ENCODE measurements around the gene MFSD1.

The MFSD1 gene

GRCh38 chr3:158809642-158810041, 7.8 kb downstream of the MFSD1 start:
- TF ChIP-seq, protein P1, sequence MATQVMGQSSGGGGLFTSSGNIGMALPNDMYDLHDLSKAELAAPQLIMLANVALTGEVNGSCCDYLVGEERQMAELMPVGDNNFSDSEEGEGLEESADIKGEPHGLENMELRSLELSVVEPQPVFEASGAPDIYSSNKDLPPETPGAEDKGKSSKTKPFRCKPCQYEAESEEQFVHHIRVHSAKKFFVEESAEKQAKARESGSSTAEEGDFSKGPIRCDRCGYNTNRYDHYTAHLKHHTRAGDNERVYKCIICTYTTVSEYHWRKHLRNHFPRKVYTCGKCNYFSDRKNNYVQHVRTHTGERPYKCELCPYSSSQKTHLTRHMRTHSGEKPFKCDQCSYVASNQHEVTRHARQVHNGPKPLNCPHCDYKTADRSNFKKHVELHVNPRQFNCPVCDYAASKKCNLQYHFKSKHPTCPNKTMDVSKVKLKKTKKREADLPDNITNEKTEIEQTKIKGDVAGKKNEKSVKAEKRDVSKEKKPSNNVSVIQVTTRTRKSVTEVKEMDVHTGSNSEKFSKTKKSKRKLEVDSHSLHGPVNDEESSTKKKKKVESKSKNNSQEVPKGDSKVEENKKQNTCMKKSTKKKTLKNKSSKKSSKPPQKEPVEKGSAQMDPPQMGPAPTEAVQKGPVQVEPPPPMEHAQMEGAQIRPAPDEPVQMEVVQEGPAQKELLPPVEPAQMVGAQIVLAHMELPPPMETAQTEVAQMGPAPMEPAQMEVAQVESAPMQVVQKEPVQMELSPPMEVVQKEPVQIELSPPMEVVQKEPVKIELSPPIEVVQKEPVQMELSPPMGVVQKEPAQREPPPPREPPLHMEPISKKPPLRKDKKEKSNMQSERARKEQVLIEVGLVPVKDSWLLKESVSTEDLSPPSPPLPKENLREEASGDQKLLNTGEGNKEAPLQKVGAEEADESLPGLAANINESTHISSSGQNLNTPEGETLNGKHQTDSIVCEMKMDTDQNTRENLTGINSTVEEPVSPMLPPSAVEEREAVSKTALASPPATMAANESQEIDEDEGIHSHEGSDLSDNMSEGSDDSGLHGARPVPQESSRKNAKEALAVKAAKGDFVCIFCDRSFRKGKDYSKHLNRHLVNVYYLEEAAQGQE (IDR thresholded peaks at IDR 0.05; ENCODE audit: insufficient read depth in 1 of 2, low read depth in 2 of 2, low read length in 2 of 2), result no peak
- no peak for TF ChIP-seq SIN3A (IDR thresholded peaks at IDR 0.05; ENCODE audit: borderline replicate concordance, insufficient read depth, low read length)
- no peak for TF ChIP-seq FOXP2 (optimal IDR thresholded peaks at IDR 0.05; ENCODE audit: borderline replicate concordance, extremely low read depth, extremely low read length, insufficient read depth)
- TF ChIP-seq TAF1 (IDR thresholded peaks at IDR 0.05; ENCODE audit: borderline replicate concordance, insufficient read depth, low read length), result no peak
- no peak for TF ChIP-seq POLR2AphosphoS5 (IDR thresholded peaks at IDR 0.05; ENCODE audit: low read depth, low read length)

- TF ChIP-seq SIN3A (IDR thresholded peaks at IDR 0.05; ENCODE audit: borderline replicate concordance, insufficient read depth, low read length) (no peak), POLR2AphosphoS5 (IDR thresholded peaks at IDR 0.05; ENCODE audit: low read depth, low read length) (no peak), TAF1 (IDR thresholded peaks at IDR 0.05; ENCODE audit: borderline replicate concordance, insufficient read depth, low read length) (no peak), FOXP2 (optimal IDR thresholded peaks at IDR 0.05; ENCODE audit: borderline replicate concordance, extremely low read depth, extremely low read length, insufficient read depth) (no peak)
- TF ChIP-seq, protein P1 (IDR thresholded peaks at IDR 0.05; ENCODE audit: insufficient read depth in 1 of 2, low read depth in 2 of 2, low read length in 2 of 2), result no peak
These were observed 9.2 kb downstream of the MFSD1 start for GRCh38 chr3:158810823-158811724.

DNA sequence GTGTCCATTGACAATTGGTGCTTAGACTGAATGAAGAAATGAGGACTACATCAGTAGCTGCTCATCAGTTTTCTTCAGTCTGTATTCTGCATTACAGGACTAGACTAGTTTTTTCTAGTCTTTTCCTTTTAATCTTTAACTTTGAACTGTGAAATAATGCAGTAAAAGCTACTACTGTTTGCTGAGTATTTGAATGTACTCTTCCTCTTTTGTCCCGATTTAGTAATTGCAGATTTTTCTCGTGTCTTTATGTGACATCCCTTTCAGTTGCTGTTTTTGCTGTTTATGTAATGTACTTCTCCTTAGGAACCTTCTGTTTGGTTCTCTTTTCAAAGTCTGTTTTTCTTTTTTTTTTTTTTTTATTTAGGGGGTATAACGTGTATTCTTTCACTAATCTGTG, 17.4 kb downstream of the MFSD1 start:
- TF ChIP-seq SIN3A (IDR thresholded peaks at IDR 0.05; ENCODE audit: borderline replicate concordance, insufficient read depth, low read length) (no peak), TAF1 (IDR thresholded peaks at IDR 0.05; ENCODE audit: borderline replicate concordance, insufficient read depth, low read length) (no peak), FOXP2 (optimal IDR thresholded peaks at IDR 0.05; ENCODE audit: borderline replicate concordance, extremely low read depth, extremely low read length, insufficient read depth) (no peak), POLR2AphosphoS5 (IDR thresholded peaks at IDR 0.05; ENCODE audit: low read depth, low read length) (no peak)
- TF ChIP-seq, protein P1 (IDR thresholded peaks at IDR 0.05; ENCODE audit: insufficient read depth in 1 of 2, low read depth in 2 of 2, low read length in 2 of 2), result no peak

GRCh38 chr3:158820521-158820920, 18.7 kb downstream of the MFSD1 start:
- TF ChIP-seq TAF1 (IDR thresholded peaks at IDR 0.05; ENCODE audit: borderline replicate concordance, insufficient read depth, low read length), result no peak
- TF ChIP-seq POLR2AphosphoS5 (IDR thresholded peaks at IDR 0.05; ENCODE audit: low read depth, low read length), result no peak
- no peak for TF ChIP-seq SIN3A (IDR thresholded peaks at IDR 0.05; ENCODE audit: borderline replicate concordance, insufficient read depth, low read length)
- TF ChIP-seq, protein P1 (IDR thresholded peaks at IDR 0.05; ENCODE audit: insufficient read depth in 1 of 2, low read depth in 2 of 2, low read length in 2 of 2), result no peak
